ENCODE measurements around the gene ODC1. TPM values are rescaled to one million over a fixed set of nuclear protein-coding genes. Genes with fewer than 3 reads are reported as not detected.

Gene ODC1
- total RNA-seq, 1 experiment from 2014 or later: 231 TPM

DNA sequence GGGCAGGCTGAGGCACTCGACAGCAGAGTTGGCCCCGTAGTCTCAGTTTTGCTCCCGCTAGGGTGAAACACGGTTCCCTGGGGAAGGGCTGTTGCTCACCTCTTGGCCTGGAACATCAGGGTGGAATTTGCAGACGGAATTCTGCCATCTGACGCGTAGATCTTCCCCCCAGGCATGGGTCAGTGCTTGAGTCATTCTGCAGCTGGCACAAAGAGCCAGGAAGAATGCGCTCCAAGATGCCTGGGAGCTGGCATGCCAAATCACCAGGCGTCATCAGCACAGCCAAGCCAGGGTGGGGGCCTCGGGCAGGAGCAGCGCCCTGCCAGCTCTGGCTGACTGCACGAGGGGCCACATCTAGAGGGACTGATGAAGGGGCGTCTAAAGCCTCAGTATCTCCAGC is 42.7 kb downstream of the ODC1 start:
- Histone ChIP-seq H3K36me3 (ENCODE audit: control insufficient read depth in 1 of 2, insufficient read depth in 2 of 2, low read length in 2 of 2) (peaks cover 2 to 6% of the 10 kb centered on the region in 2 experiments; a peak in 1 of 4 replicates), H3K9me3 (ENCODE audit: control insufficient read depth in 1 of 2, insufficient read depth in 1 of 2, low read depth in 1 of 2, low read length in 2 of 2) (no peaks in the 10 kb centered on the region), H3K4me1 (ENCODE audit: control insufficient read depth in 1 of 2, insufficient read depth in 2 of 2, low read length in 2 of 2) (peaks cover 68 to 87% of the 10 kb centered on the region in 2 experiments), H3K9ac (ENCODE audit: low read length) (peak overlapping the region; percentile 24; the same call in 1 of the 2 replicates), H4K20me1 (ENCODE audit: insufficient read depth) (no peaks in the 10 kb centered on the region), H3K4me3 (replicated peaks in 1 of 2; ENCODE audit: low read depth in 1 of 2, low read length in 2 of 2) (no peak overlapping the region), H3K79me2 (ENCODE audit: insufficient read depth, low read length) (peaks cover 31% of the 10 kb centered on the region), H3K9me2 (ENCODE audit: insufficient read depth) (no peaks in the 10 kb centered on the region), H3K27ac (ENCODE audit: low read depth, low read length) (peak overlapping the region; percentile 52), H3K27me3 (ENCODE audit: insufficient read depth, low read length) (no peaks in the 10 kb centered on the region), H3K4me2 (ENCODE audit: low read length) (peak overlapping the region; percentile 53), H2AFZ (ENCODE audit: low read depth, low read length, poor library complexity, severe bottlenecking) (no peak overlapping the region)
- POLR2A ChIA-PET: interaction anchor here (0.8 to 1.3 kb wide), 2 partner anchors 34 to 102 kb away, joined by 3 read pairs; no protein-coding TSS in a partner anchor
- no TSS peak for BruUV-seq (replicated peaks)
- RAD21 ChIA-PET (ENCODE audit: low non-redundant PET in 1 of 2, low total read pairs in 2 of 2, uncharacterized antibody in 2 of 2, unreplicated experiment in 2 of 2): no interaction called here
- TF ChIP-seq POLR2AphosphoS5 (IDR thresholded peaks at IDR 0.05; ENCODE audit: low read depth, low read length) (peak; percentile 56; the same call in 1 of the 2 replicates), MAX (IDR thresholded peaks at IDR 0.05) (no peak)
- intact Hi-C loops (cut with micrococcal nuclease): no loop called here
- ATAC-seq (no peak), DNase-seq (ENCODE audit: low read depth, low spot score) (no peak)
- CTCF ChIA-PET: no interaction called here

- peaks cover 68 to 94% of the 10 kb centered on the region in 2 experiments for H3K4me1 ChIP-seq (ENCODE audit: control insufficient read depth in 1 of 2, insufficient read depth in 2 of 2, low read length in 2 of 2)
- H3K36me3 ChIP-seq (ENCODE audit: control insufficient read depth in 1 of 2, insufficient read depth in 2 of 2, low read length in 2 of 2): peaks cover 2 to 11% of the 10 kb centered on the region in 2 experiments; a peak in 2 of 4 replicates
- H3K27ac ChIP-seq (ENCODE audit: low read depth, low read length): peak overlapping the region; percentile 52
- ChIA-PET CTCF (no interaction called here), POLR2A (interaction anchor here (1.3 kb wide), 1 partner anchor 35 kb away, joined by 3 read pairs; no protein-coding TSS in a partner anchor), RAD21 (ENCODE audit: low non-redundant PET in 1 of 2, low total read pairs in 2 of 2, uncharacterized antibody in 2 of 2, unreplicated experiment in 2 of 2) (no interaction called here)
- ATAC-seq (no peak), DNase-seq (ENCODE audit: low read depth, low spot score) (no peak)
- H3K79me2 ChIP-seq (ENCODE audit: insufficient read depth, low read length): peaks cover 40% of the 10 kb centered on the region
- TF ChIP-seq YY1 (IDR thresholded peaks at IDR 0.05; ENCODE audit: extremely low read depth, insufficient replicate concordance, low read depth, low read length): peak; percentile 16
- TF ChIP-seq EGR1 (IDR thresholded peaks at IDR 0.05; ENCODE audit: low read depth): no peak
- intact Hi-C loops (cut with micrococcal nuclease): no loop called here
- H4K20me1 ChIP-seq (ENCODE audit: insufficient read depth): no peaks in the 10 kb centered on the region
- H3K4me3 ChIP-seq (replicated peaks in 1 of 2; ENCODE audit: low read depth in 1 of 2, low read length in 2 of 2): no peak overlapping the region
- H2AFZ ChIP-seq (ENCODE audit: low read depth, low read length, poor library complexity, severe bottlenecking): no peak overlapping the region
- H3K9me2 ChIP-seq (ENCODE audit: insufficient read depth): no peaks in the 10 kb centered on the region
- no peaks in the 10 kb centered on the region for H3K27me3 ChIP-seq (ENCODE audit: insufficient read depth, low read length)
- peak overlapping the region; percentile 24; the same call in 1 of the 2 replicates for H3K9ac ChIP-seq (ENCODE audit: low read length)
- BruUV-seq (replicated peaks): no TSS peak
- no peaks in the 10 kb centered on the region for H3K9me3 ChIP-seq (ENCODE audit: control insufficient read depth in 1 of 2, insufficient read depth in 1 of 2, low read depth in 1 of 2, low read length in 2 of 2)
- H3K4me2 ChIP-seq (ENCODE audit: low read length): peak overlapping the region; percentile 53
Measured at GRCh38 chr2:10404324-10405143, 43.6 kb downstream of the ODC1 start.
